Natural killer cell (primary cell): ENCODE data around the gene LCP2. TPM values are rescaled to one million over a fixed set of nuclear protein-coding genes. Genes with fewer than 3 reads are reported as not detected.

ENCODE experiments used
- ATAC-seq, 3 donors: fragments of 150-1000 bp in 2 of 3; fragments of 200-7000 bp in 1 of 3; cut with Tn5 transposase; 1 replicate in 1 of 3; 2 replicates in 2 of 3; pipeline ENCODE4 v1.10.0; 2021; ENCODE audit warnings: mild to moderate bottlenecking in 2 of 3, moderate library complexity in 2 of 3
- DNase-seq, 2 donors: peaks; one replicate each; pipeline versions ENCODE4 v3.0.0 to v3.0.0-alpha.2; 2013 to 2021; ENCODE audit warnings: mixed read lengths in 1 of 2
- H3K27ac ChIP-seq: one replicate; pipeline ENCODE4 v1.5.1; 2013; ENCODE audit warnings: mild to moderate bottlenecking, low read length
- H3K27me3 ChIP-seq: one replicate; pipeline ENCODE4 v1.6.1; 2013; ENCODE audit warnings: low read length; ENCODE audit not compliant: control insufficient read depth, insufficient read depth
- H3K36me3 ChIP-seq: one replicate; pipeline ENCODE4 v1.6.1; 2013; ENCODE audit warnings: low read length; ENCODE audit not compliant: control insufficient read depth, insufficient read depth
- H3K4me1 ChIP-seq: one replicate; pipeline ENCODE4 v1.6.1; 2013; ENCODE audit warnings: low read length; ENCODE audit not compliant: control insufficient read depth, insufficient read depth
- H3K4me3 ChIP-seq: one replicate; pipeline ENCODE4 v1.5.1; 2013; ENCODE audit warnings: low read length
- H3K9me3 ChIP-seq: one replicate; pipeline ENCODE4 v1.6.1; 2013; ENCODE audit warnings: low read length; ENCODE audit not compliant: control insufficient read depth, insufficient read depth
- H3K27ac Mint-ChIP-seq, 2 donors: one replicate each; pipeline ENCODE4 v1.8.0; 2022; ENCODE audit warnings: mild to moderate bottlenecking in 2 of 2, mixed read lengths in 2 of 2, moderate library complexity in 1 of 2
- H3K27me3 Mint-ChIP-seq, 2 donors: one replicate each; pipeline ENCODE4 v1.8.0; 2022; ENCODE audit warnings: low read depth in 2 of 2, mixed read lengths in 2 of 2
- H3K36me3 Mint-ChIP-seq: one replicate; pipeline ENCODE4 v1.8.0; 2022; ENCODE audit warnings: mixed read lengths
- H3K4me1 Mint-ChIP-seq, 2 donors: one replicate each; pipeline ENCODE4 v1.8.0; 2022; ENCODE audit warnings: mixed read lengths in 2 of 2
- H3K4me3 Mint-ChIP-seq: one replicate; pipeline ENCODE4 v1.8.0; 2022; ENCODE audit warnings: mild to moderate bottlenecking, moderate library complexity, mixed read lengths
- H3K9me3 Mint-ChIP-seq, 2 donors: one replicate each; pipeline ENCODE4 v1.8.0; 2022; ENCODE audit warnings: mixed read lengths in 2 of 2
- WGBS: methylation state at CpG from one replicate; pipeline ENCODE4 v1.1.7; 2013; ENCODE audit warnings: missing lambda C conversion rate; ENCODE audit not compliant: insufficient coverage; 5-methylcytosine and 5-hydroxymethylcytosine counted together
- intact Hi-C: fragments of 100-400 bp; cut with micrococcal nuclease; formaldehyde crosslinking; loops from one replicate; pipeline ENCODE4 v1.14.2; 2022
- total RNA-seq, 4 donors: library from RNA; stranded (reverse); fragments of 120-200 nt in 1 of 4; gene quantifications; one replicate each; pipeline versions ENCODE4 v1.2.3 to v1.2.4, GENCODE V29; 2013 to 2022
- TF ChIP-seq, protein P1 (sequence below): fragments of 200-600 bp; IDR thresholded peaks from one replicate; pipeline ENCODE4 v1.8.0; 2022; ENCODE audit warnings: antibody characterized with exemption

Gene LCP2
- total RNA-seq, 3 donors from 2014 or later (not counting 1 experiment from before 2014, with no cell fraction given), result 376 to 488 (median 450) TPM

DNA sequence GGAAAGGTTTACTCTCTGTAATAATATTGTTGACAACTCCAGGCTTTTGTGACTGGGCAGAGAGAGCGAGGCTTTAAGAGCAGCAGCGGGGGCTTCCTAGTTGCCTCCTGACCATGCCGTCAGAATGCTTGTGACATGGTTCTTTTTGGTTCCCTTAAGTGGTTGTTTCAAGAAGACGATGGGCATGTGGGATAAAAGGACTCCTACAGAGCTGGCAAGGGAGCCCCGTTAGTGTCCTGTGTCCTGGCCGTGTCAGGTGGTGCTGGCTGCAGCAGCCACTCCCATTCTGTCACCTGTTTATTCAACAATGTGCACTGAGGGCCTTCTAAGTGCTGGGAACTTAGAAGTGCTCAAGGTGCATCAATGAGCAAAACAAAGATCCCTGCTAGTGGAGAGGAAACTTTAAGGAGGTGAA lies 19.7 kb downstream of the LCP2 start:
- WGBS, result 15% methylated on average over 6 of the region's 6 CpGs
- Histone ChIP-seq H3K4me1 (peaks cover 97% of the 10 kb centered on the region), H3K9me3 (no peaks in the 10 kb centered on the region), H3K4me3 (no peak overlapping the region), H3K27ac (peak overlapping the region; percentile 46), H3K27me3 (no peaks in the 10 kb centered on the region), H3K36me3 (peaks cover 54% of the 10 kb centered on the region)
- TF ChIP-seq, protein P1, sequence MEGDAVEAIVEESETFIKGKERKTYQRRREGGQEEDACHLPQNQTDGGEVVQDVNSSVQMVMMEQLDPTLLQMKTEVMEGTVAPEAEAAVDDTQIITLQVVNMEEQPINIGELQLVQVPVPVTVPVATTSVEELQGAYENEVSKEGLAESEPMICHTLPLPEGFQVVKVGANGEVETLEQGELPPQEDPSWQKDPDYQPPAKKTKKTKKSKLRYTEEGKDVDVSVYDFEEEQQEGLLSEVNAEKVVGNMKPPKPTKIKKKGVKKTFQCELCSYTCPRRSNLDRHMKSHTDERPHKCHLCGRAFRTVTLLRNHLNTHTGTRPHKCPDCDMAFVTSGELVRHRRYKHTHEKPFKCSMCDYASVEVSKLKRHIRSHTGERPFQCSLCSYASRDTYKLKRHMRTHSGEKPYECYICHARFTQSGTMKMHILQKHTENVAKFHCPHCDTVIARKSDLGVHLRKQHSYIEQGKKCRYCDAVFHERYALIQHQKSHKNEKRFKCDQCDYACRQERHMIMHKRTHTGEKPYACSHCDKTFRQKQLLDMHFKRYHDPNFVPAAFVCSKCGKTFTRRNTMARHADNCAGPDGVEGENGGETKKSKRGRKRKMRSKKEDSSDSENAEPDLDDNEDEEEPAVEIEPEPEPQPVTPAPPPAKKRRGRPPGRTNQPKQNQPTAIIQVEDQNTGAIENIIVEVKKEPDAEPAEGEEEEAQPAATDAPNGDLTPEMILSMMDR, result no peak
- ATAC-seq (no peak), DNase-seq (peak in 1 of 2 donors; percentile 59)
- H3K27me3 Mint-ChIP-seq, result no peaks in the 10 kb centered on the region
- H3K36me3 Mint-ChIP-seq, result peaks cover under 1% of the 10 kb centered on the region
- peaks cover 85 to 91% of the 10 kb centered on the region in 2 donors for H3K4me1 Mint-ChIP-seq
- intact Hi-C loops, result loop anchor here (1.0 to 2.0 kb wide), 4 partner anchors 11 to 53 kb away; no protein-coding TSS in a partner anchor
- peak overlapping the region; percentile 94 to 99 for H3K27ac Mint-ChIP-seq
- H3K4me3 Mint-ChIP-seq, result peak overlapping the region; percentile 87
- no peaks in the 10 kb centered on the region for H3K9me3 Mint-ChIP-seq

- Histone ChIP-seq H3K9me3 (no peaks in the 10 kb centered on the region), H3K4me3 (no peak overlapping the region), H3K27me3 (no peaks in the 10 kb centered on the region), H3K27ac (peak overlapping the region; percentile 77), H3K4me1 (peaks cover 83% of the 10 kb centered on the region), H3K36me3 (peaks cover 55% of the 10 kb centered on the region)
- H3K4me1 Mint-ChIP-seq, result peaks cover 75 to 84% of the 10 kb centered on the region in 2 donors
- intact Hi-C loops, result no loop called here
- H3K9me3 Mint-ChIP-seq, result no peaks in the 10 kb centered on the region
- DNase-seq (no peak), ATAC-seq (no peak)
- H3K4me3 Mint-ChIP-seq, result peak overlapping the region; percentile 87
- H3K36me3 Mint-ChIP-seq, result peaks cover 7% of the 10 kb centered on the region
- TF ChIP-seq, protein P1, result no peak
- peak overlapping the region; percentile 94 to 99 for H3K27ac Mint-ChIP-seq
- H3K27me3 Mint-ChIP-seq, result no peaks in the 10 kb centered on the region
- 86% methylated on average over 2 of the region's 2 CpGs for WGBS
These were observed 21.4 kb downstream of the LCP2 start for GRCh38 chr5:170276140-170276539.

- Mint-ChIP-seq H3K36me3 (peaks cover 14% of the 10 kb centered on the region), H3K27me3 (no peaks in the 10 kb centered on the region), H3K4me1 (peaks cover 77 to 84% of the 10 kb centered on the region in 2 donors), H3K9me3 (no peaks in the 10 kb centered on the region), H3K4me3 (peak overlapping the region; percentile 87), H3K27ac (peak overlapping the region; percentile 94 to 99)
- WGBS, result 29% methylated on average over 8 of the region's 8 CpGs
- peak overlapping the region; percentile 77 for H3K27ac ChIP-seq
- peaks cover 83% of the 10 kb centered on the region for H3K4me1 ChIP-seq
- ATAC-seq (peak; percentile 4 to 15 (median 6)), DNase-seq (peak in 1 of 2 donors; percentile 89)
- H3K4me3 ChIP-seq, result no peak overlapping the region
- intact Hi-C loops, result loop anchor here (2.0 kb wide), 1 partner anchor 145 kb away; no protein-coding TSS in a partner anchor
- no peaks in the 10 kb centered on the region for H3K9me3 ChIP-seq
- peaks cover 62% of the 10 kb centered on the region for H3K36me3 ChIP-seq
- no peaks in the 10 kb centered on the region for H3K27me3 ChIP-seq
- TF ChIP-seq, protein P1, result no peak
These were observed 22.1 kb downstream of the LCP2 start for GRCh38 chr5:170275376-170275994.
